RWPE2 (cell line): ENCODE measurements around the gene GLRX3.
A peak's percentile ranks its signal among the peaks of the same experiment; 100 is the strongest.
"Not testable (repeated sequence)": the region's sequence is repeated elsewhere in the genome, so short reads cannot be mapped to it uniquely, and the experiment has no call there.

Experiments used
- ATAC-seq: fragments of 200-7000 bp; cut with Tn5 transposase; 3 replicates; pipeline ENCODE4 v1.9.1; 2021; ENCODE audit warnings: low read depth
- DNase-seq: peaks from one replicate; pipeline ENCODE4 v3.0.0-alpha.2; 2020; ENCODE audit warnings: low spot score
- H3K27ac ChIP-seq: fragments of 450-650 bp; 2 replicates; pipeline ENCODE4 v1.5.1; 2017; ENCODE audit warnings: mild to moderate bottlenecking; ENCODE audit not compliant: poor library complexity, severe bottlenecking
- H3K27me3 ChIP-seq: fragments of 250-450 bp; sonication (Bioruptor Pico); 2 replicates; pipeline ENCODE4 v1.5.1; 2021; ENCODE audit warnings: mild to moderate bottlenecking, moderate library complexity; ENCODE audit not compliant: insufficient read depth, poor library complexity, severe bottlenecking
- H3K36me3 ChIP-seq: fragments of 250-450 bp; sonication (Bioruptor Pico); 2 replicates; pipeline ENCODE4 v1.5.1; 2020; ENCODE audit warnings: low read depth, mild to moderate bottlenecking, moderate library complexity
- H3K4me1 ChIP-seq: fragments of 250-450 bp; sonication (Bioruptor Pico); 2 replicates; pipeline ENCODE4 v1.5.1; 2021; ENCODE audit warnings: mild to moderate bottlenecking, moderate library complexity; ENCODE audit not compliant: insufficient read depth, poor library complexity, severe bottlenecking
- H3K4me3 ChIP-seq: fragments of 250-450 bp; sonication (Bioruptor Pico); 2 replicates; pipeline ENCODE4 v1.5.1; 2021; ENCODE audit warnings: mild to moderate bottlenecking, moderate library complexity; ENCODE audit not compliant: severe bottlenecking
- H3K9me3 ChIP-seq: fragments of 250-450 bp; sonication (Bioruptor Pico); 2 replicates; pipeline ENCODE4 v1.5.1; 2021; ENCODE audit warnings: mild to moderate bottlenecking, moderate library complexity; ENCODE audit not compliant: severe bottlenecking
- TF ChIP-seq, protein P1 (sequence below): fragments of 450-650 bp; IDR thresholded peaks from one replicate; pipeline ENCODE4 v1.5.1; 2017; ENCODE audit warnings: mild to moderate bottlenecking, moderate library complexity; ENCODE audit not compliant: poor library complexity, severe bottlenecking

GLRX3 gene

DNA sequence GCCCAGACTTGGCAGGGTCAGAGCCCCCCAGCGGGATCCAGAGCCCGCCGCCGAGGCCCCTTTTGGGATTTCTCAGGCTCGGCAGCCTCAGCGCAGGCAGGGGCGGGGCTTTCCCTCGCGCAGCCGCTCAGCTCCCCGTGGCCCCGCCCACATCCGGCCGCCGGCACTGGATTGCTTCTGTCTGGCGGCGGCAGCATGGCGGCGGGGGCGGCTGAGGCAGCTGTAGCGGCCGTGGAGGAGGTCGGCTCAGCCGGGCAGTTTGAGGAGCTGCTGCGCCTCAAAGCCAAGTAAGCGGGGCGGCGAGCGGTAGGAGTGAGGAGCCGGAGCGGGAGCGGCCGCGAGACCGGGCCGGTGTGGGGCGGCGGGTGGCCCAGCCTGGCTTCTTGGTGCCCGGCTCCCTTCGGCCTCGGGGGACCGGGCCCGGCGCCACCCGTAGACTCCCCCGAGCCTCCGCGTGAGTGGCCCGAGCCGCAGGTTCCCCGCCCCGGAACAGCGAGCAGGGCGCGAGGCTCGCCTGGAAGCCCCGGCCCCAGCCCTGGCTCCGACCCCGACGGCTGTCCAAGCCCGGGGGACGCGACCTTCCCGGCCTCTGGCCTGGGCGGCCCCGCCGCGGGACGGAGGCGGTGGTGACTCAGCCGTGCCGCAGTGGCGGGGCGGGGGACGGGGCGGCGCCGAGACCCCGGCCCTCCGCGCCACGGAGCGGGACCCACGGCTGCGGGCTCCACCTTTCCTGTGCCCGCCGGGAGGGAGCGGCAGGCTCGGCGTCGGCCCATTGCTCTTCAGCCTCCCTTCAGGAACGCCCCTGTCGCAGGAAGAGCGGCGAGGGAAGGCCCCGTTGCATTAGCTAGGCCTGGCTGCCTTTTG is at the start of gene GLRX3:
GLRX3 (plus strand) TSS at position 166 of the 864 bp plus-strand sequence; CDS start at position 196, 30 bp downstream.
- Histone ChIP-seq H3K36me3 (peaks cover 37% of the 10 kb centered on the region), H3K9me3 (no peaks in the 10 kb centered on the region), H3K27ac (peak within 1 kb of the TSS; percentile 78), H3K27me3 (no peaks in the 10 kb centered on the region), H3K4me1 (peaks cover 29% of the 10 kb centered on the region), H3K4me3 (peak within 1 kb of the TSS; percentile 87)
- TF ChIP-seq, protein P1, sequence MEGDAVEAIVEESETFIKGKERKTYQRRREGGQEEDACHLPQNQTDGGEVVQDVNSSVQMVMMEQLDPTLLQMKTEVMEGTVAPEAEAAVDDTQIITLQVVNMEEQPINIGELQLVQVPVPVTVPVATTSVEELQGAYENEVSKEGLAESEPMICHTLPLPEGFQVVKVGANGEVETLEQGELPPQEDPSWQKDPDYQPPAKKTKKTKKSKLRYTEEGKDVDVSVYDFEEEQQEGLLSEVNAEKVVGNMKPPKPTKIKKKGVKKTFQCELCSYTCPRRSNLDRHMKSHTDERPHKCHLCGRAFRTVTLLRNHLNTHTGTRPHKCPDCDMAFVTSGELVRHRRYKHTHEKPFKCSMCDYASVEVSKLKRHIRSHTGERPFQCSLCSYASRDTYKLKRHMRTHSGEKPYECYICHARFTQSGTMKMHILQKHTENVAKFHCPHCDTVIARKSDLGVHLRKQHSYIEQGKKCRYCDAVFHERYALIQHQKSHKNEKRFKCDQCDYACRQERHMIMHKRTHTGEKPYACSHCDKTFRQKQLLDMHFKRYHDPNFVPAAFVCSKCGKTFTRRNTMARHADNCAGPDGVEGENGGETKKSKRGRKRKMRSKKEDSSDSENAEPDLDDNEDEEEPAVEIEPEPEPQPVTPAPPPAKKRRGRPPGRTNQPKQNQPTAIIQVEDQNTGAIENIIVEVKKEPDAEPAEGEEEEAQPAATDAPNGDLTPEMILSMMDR: no peak
- ATAC-seq (peak; percentile 75), DNase-seq (peak; percentile 85)

DNA sequence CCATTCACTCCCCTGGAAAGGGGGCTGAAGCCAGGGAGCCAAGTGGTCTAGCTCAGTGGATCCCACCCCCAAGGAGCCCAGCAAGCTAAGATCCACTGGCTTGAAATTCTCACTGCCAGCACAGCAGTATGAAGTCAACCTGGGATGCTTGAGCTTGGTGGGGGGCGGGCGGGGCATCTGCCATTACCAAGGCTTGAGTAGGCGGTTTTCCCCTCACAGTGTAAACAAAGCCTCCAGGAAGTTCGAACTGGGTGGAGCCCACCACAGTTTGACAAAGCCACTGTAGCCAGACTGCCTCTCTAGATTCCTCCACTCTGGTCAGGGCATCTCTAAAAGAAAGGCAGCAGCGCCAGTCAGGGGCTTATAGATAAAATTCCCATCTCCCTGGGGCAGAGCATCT is 45.6 kb upstream of the GLRX3 start:
- H3K9me3 ChIP-seq, H3K27ac ChIP-seq, H3K27me3 ChIP-seq, H3K36me3 ChIP-seq, ATAC-seq, DNase-seq, H3K4me3 ChIP-seq, H3K4me1 ChIP-seq: not testable (repeated sequence)

DNA sequence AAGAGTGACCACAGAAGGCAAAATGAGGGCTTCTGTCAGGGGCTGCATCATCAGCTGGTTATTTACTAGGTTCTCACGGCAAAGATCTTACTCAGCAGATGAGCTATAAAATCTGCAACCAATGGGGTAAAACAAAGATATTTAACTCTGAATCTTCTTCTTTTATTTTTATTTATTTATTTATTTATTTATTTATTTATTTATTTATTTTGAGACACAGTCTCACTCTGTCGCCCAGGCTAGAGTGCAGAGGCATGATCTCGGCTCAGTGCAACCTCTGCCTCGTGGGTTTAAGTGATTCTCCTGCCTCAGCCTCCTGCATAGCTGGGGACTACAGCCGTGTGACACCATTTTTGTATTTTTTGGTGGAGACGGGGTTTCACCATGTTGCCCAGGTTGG is 36.8 kb upstream of the GLRX3 start:
- H3K4me1 ChIP-seq: no peaks in the 10 kb centered on the region
- TF ChIP-seq, protein P1: no peak
- no peak for ATAC-seq

DNA sequence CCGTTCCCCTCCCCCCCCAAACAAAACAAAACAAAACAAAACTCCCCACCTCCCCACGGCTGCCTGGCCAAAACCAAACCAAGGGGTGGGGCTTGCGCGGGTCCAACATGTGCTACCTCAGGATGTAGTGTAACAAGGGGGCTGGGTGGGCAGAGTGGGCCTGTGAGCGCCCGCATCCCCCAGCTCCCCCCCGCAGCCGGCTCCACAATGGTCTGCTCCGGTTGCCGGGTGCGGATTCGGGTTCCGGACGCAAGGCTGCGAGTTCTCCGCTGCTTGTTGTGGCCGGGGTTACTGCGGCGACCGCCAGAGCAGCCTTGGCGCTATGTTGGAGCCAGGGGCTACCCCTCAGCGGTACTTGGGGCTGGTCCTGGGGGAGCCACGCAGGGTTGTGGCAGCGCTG is 30.5 kb upstream of the GLRX3 start:
- Histone ChIP-seq H3K36me3 (no peaks in the 10 kb centered on the region), H3K27me3 (no peaks in the 10 kb centered on the region), H3K27ac (no peak overlapping the region), H3K4me1 (peaks cover 6% of the 10 kb centered on the region), H3K4me3 (no peak overlapping the region), H3K9me3 (no peaks in the 10 kb centered on the region)
- no peak for DNase-seq
- TF ChIP-seq, protein P1: no peak
- no peak for ATAC-seq

More for the DNA sequence above, 36.8 kb upstream of the GLRX3 start:
- Histone ChIP-seq H3K36me3 (no peaks in the 10 kb centered on the region), H3K27me3 (no peaks in the 10 kb centered on the region), H3K4me3 (no peak overlapping the region), H3K27ac (no peak overlapping the region), H3K9me3 (no peaks in the 10 kb centered on the region)
- no peak for DNase-seq

DNA sequence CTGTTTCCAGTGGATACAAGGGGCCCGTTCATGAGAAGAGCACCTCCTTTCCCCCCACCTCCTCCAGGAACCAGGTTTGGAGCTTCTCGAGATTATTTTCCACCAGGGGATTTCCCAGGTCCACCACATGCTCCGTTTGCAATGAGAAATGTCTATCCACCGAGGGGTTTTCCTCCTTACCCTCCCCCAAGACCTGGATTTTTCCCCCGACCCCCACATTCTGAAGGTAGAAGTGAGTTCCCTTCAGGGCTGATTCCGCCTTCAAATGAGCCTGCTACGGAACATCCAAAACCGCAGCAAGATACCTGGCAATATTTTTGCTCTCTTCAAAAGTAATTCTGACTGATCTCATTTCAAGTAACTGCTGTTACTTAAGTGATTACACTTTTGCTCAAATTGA is 28.0 kb upstream of the GLRX3 start:
- not testable (repeated sequence) for H3K4me1 ChIP-seq, H3K4me3 ChIP-seq, H3K27ac ChIP-seq, H3K36me3 ChIP-seq, ATAC-seq, DNase-seq, H3K9me3 ChIP-seq, H3K27me3 ChIP-seq
